GM19328 (cell line): ENCODE results near the gene VASN.

Source experiments
- ATAC-seq: cut with Tn5 transposase; IDR thresholded peaks from one replicate; pipeline ENCODE4 v1.9.1; 2021; ENCODE audit warnings: mild to moderate bottlenecking, moderate library complexity; ENCODE audit not compliant: unreplicated experiment

VASN gene

GRCh38 chr16:4399001-4399730 lies 27.5 kb downstream of the VASN start:
- ATAC-seq: no peak

GRCh38 chr16:4401094-4401501 lies 29.4 kb downstream of the VASN start:
- ATAC-seq: no peak

- no peak for ATAC-seq
Measured at GRCh38 chr16:4401510-4401909, 29.9 kb downstream of the VASN start.

- ATAC-seq: no peak
Measured at GRCh38 chr16:4402439-4403132, 30.9 kb downstream of the VASN start.

- no peak for ATAC-seq
Measured at GRCh38 chr16:4403133-4403949, 31.7 kb downstream of the VASN start.

- no peak for ATAC-seq
Measured at GRCh38 chr16:4404247-4404966, 32.8 kb downstream of the VASN start.

GRCh38 chr16:4404967-4405696 lies 33.5 kb downstream of the VASN start:
- no peak for ATAC-seq

GRCh38 chr16:4407543-4408322 lies 36.1 kb downstream of the VASN start:
- no peak for ATAC-seq

- ATAC-seq: no peak
Measured at GRCh38 chr16:4408323-4408690, 36.7 kb downstream of the VASN start.

- ATAC-seq: no peak
Measured at GRCh38 chr16:4409081-4409932, 37.7 kb downstream of the VASN start.

- ATAC-seq: no peak
Measured at GRCh38 chr16:4410335-4411075, 38.9 kb downstream of the VASN start.

GRCh38 chr16:4411684-4412083 lies 40.0 kb downstream of the VASN start:
- no peak for ATAC-seq

GRCh38 chr16:4412159-4412558 lies 40.5 kb downstream of the VASN start:
- ATAC-seq: no peak

- no peak for ATAC-seq
Measured at GRCh38 chr16:4412854-4413253, 41.2 kb downstream of the VASN start.

- peak; percentile 54 for ATAC-seq
Measured at GRCh38 chr16:4414187-4414917, 42.7 kb downstream of the VASN start.

GRCh38 chr16:4415538-4416199 lies 44.0 kb downstream of the VASN start:
- ATAC-seq: no peak
